OCI-LY7 (cell line): ENCODE measurements around the gene TRAF5.

Source experiments
- CTCF ChIP-seq: fragments of 200-600 bp; sonication (generic); conservative IDR thresholded peaks from 2 replicates; pipeline ENCODE4 v1.5.1; 2014; ENCODE audit warnings: mild to moderate bottlenecking, antibody characterized with exemption, low read length, moderate library complexity, mixed read lengths
- EZH2phosphoT487 ChIP-seq: fragments of 200-600 bp; sonication (generic); IDR thresholded peaks from 2 replicates; pipeline ENCODE4 v1.6.1; 2018; ENCODE audit warnings: low read depth, borderline replicate concordance, mild to moderate bottlenecking, mixed run types, antibody characterized with exemption, low read length, moderate library complexity, mixed read lengths

- TF ChIP-seq CTCF (no peak), EZH2phosphoT487 (no peak)
Observed at GRCh38 chr1:211384524-211384923, 57.9 kb downstream of the TRAF5 start.
